ENCODE data around the gene ADAM10.

Gene ADAM10

GRCh38 chr15:58707397-58707796 lies 42.1 kb downstream of the ADAM10 start:
- DNase-seq: no peak

GRCh38 chr15:58705105-58705504 lies 44.4 kb downstream of the ADAM10 start:
- no peak for DNase-seq

GRCh38 chr15:58704155-58704865 lies 45.2 kb downstream of the ADAM10 start:
- no peak for DNase-seq

GRCh38 chr15:58703610-58704009 lies 45.9 kb downstream of the ADAM10 start:
- no peak for DNase-seq

- DNase-seq: no peak
These were observed 47.3 kb downstream of the ADAM10 start for GRCh38 chr15:58702233-58702632.

GRCh38 chr15:58701376-58701775 lies 48.1 kb downstream of the ADAM10 start:
- no peak for DNase-seq

- no peak for DNase-seq
These were observed 49.7 kb downstream of the ADAM10 start for GRCh38 chr15:58699769-58700168.

GRCh38 chr15:58698887-58699641 lies 50.4 kb downstream of the ADAM10 start:
- DNase-seq: no peak

- DNase-seq: no peak
These were observed 52.3 kb downstream of the ADAM10 start for GRCh38 chr15:58697220-58697619.

GRCh38 chr15:58696738-58697137 lies 52.8 kb downstream of the ADAM10 start:
- no peak for DNase-seq

GRCh38 chr15:58694641-58695398 lies 54.7 kb downstream of the ADAM10 start:
- no peak for DNase-seq

GRCh38 chr15:58690703-58691102 lies 58.8 kb downstream of the ADAM10 start:
- DNase-seq: no peak

- DNase-seq: no peak
These were observed 59.9 kb downstream of the ADAM10 start for GRCh38 chr15:58689646-58690045.

GRCh38 chr15:58686286-58686685 lies 63.2 kb downstream of the ADAM10 start:
- no peak for DNase-seq

GRCh38 chr15:58684751-58685150 lies 64.8 kb downstream of the ADAM10 start:
- DNase-seq: no peak

- DNase-seq: no peak
These were observed 65.3 kb downstream of the ADAM10 start for GRCh38 chr15:58684036-58684710.

GRCh38 chr15:58682234-58682633 lies 67.3 kb downstream of the ADAM10 start:
- no peak for DNase-seq

GRCh38 chr15:58678683-58679082 lies 70.8 kb downstream of the ADAM10 start:
- no peak for DNase-seq

- no peak for DNase-seq
These were observed 72.1 kb downstream of the ADAM10 start for GRCh38 chr15:58677426-58677825.

GRCh38 chr15:58676766-58677165 lies 72.7 kb downstream of the ADAM10 start:
- no peak for DNase-seq

GRCh38 chr15:58671186-58671585 lies 78.3 kb downstream of the ADAM10 start:
- DNase-seq: no peak

- DNase-seq: no peak
These were observed 80.4 kb downstream of the ADAM10 start for GRCh38 chr15:58669108-58669507.

- DNase-seq: no peak
These were observed 82.5 kb downstream of the ADAM10 start for GRCh38 chr15:58666957-58667356.
